GM12878 (cell line): ENCODE measurements around the gene LIN54. TPM values are rescaled to one million over a fixed set of nuclear protein-coding genes. Genes with fewer than 3 reads are reported as not detected.

ENCODE experiments used
- ATF3 ChIP-seq: IDR thresholded peaks from 2 replicates; pipeline ENCODE4 v1.6.1; 2011; ENCODE audit warnings: low read depth, mild to moderate bottlenecking, low read length, moderate library complexity, borderline replicate concordance; ENCODE audit errors: extremely low read depth
- ATF7 ChIP-seq: fragments of 450-650 bp; IDR thresholded peaks from 2 replicates; pipeline ENCODE4 v1.6.1; 2016; ENCODE audit warnings: low read depth, mild to moderate bottlenecking
- BHLHE40 ChIP-seq, 2 experiments: fragments of 450-650 bp in 1 of 2; IDR thresholded peaks; 2 replicates each; pipeline ENCODE4 v1.6.1; 2011 to 2017; ENCODE audit warnings: low read depth in 2 of 2, borderline replicate concordance in 1 of 2, improper control_type of control experiment in 1 of 2, low read length in 1 of 2, mild to moderate bottlenecking in 1 of 2
- CBX3 ChIP-seq: fragments of 200-600 bp; sonication (generic); IDR thresholded peaks from 2 replicates; pipeline ENCODE4 v1.6.1; 2016; ENCODE audit warnings: low read depth, borderline replicate concordance
- CTCF ChIP-seq, 3 experiments: IDR thresholded peaks in 2 of 3; conservative IDR thresholded peaks in 1 of 3; 2 replicates each; pipeline ENCODE4 v1.5.1; 2011; ENCODE audit warnings: low read depth in 3 of 3, low read length in 3 of 3, mild to moderate bottlenecking in 3 of 3, control low read depth in 2 of 3, moderate library complexity in 2 of 3, inconsistent platforms in 1 of 3, mixed read lengths in 1 of 3; ENCODE audit not compliant: control insufficient read depth in 2 of 3, insufficient read depth in 1 of 3; ENCODE audit errors: extremely low read depth in 1 of 3
- ELK1 ChIP-seq: IDR thresholded peaks from 2 replicates; pipeline ENCODE4 v1.6.1; 2012; ENCODE audit warnings: low read depth, low read length, improper control_type of control experiment
- FOXK2 ChIP-seq: fragments of 450-650 bp; IDR thresholded peaks from 2 replicates; pipeline ENCODE4 v1.6.1; 2017; ENCODE audit warnings: mild to moderate bottlenecking, moderate library complexity
- FOXM1 ChIP-seq: IDR thresholded peaks from 2 replicates; pipeline ENCODE4 v1.6.1; 2012; ENCODE audit warnings: low read depth, mild to moderate bottlenecking, inconsistent platforms, low read length, moderate library complexity
- IRF4 ChIP-seq: IDR thresholded peaks from 2 replicates; pipeline ENCODE4 v1.6.1; 2011; ENCODE audit warnings: low read depth, low read length
- IRF5 ChIP-seq: fragments of 450-650 bp; IDR thresholded peaks from 2 replicates; pipeline ENCODE4 v1.6.1; 2017; ENCODE audit warnings: borderline replicate concordance
- KAT2A ChIP-seq: conservative IDR thresholded peaks from 2 replicates; pipeline ENCODE4 v1.6.1; 2011; ENCODE audit warnings: low read depth, low read length; ENCODE audit not compliant: control insufficient read depth
- KLF5 ChIP-seq: fragments of 450-650 bp; IDR thresholded peaks from 2 replicates; pipeline ENCODE4 v1.6.1; 2014; ENCODE audit warnings: mild to moderate bottlenecking; ENCODE audit not compliant: partially characterized antibody
- LARP7 ChIP-seq: fragments of 450-650 bp; IDR thresholded peaks from 2 replicates; pipeline ENCODE4 v1.6.1; 2017; ENCODE audit warnings: mild to moderate bottlenecking
- MEF2B ChIP-seq: fragments of 450-650 bp; IDR thresholded peaks from 2 replicates; pipeline ENCODE4 v1.6.1; 2018; ENCODE audit warnings: mild to moderate bottlenecking, moderate library complexity; ENCODE audit not compliant: partially characterized antibody, poor library complexity, severe bottlenecking
- MTA3 ChIP-seq: IDR thresholded peaks from 2 replicates; pipeline ENCODE4 v1.6.1; 2012; ENCODE audit warnings: low read length, inconsistent platforms, borderline replicate concordance
- NFYB ChIP-seq: IDR thresholded peaks from 2 replicates; pipeline ENCODE4 v1.6.1; 2011; ENCODE audit warnings: low read depth, mild to moderate bottlenecking, low read length, improper control_type of control experiment, moderate library complexity; ENCODE audit not compliant: insufficient read depth
- NKRF ChIP-seq: fragments of 450-650 bp; conservative IDR thresholded peaks from 2 replicates; pipeline ENCODE4 v1.6.1; 2017; ENCODE audit warnings: mild to moderate bottlenecking, moderate library complexity
- NR2C2 ChIP-seq: IDR thresholded peaks from 2 replicates; pipeline ENCODE4 v1.6.1; 2011; ENCODE audit warnings: borderline replicate concordance, low read depth; ENCODE audit not compliant: control insufficient read depth, insufficient read length
- SP1 ChIP-seq: IDR thresholded peaks from one replicate; pipeline ENCODE4 v1.6.1; 2011; ENCODE audit warnings: low read depth, low read length
- YY1 ChIP-seq: IDR thresholded peaks from 2 replicates; pipeline ENCODE4 v1.6.1; 2011; ENCODE audit warnings: low read depth, mild to moderate bottlenecking, low read length
- ZBED1 ChIP-seq: IDR thresholded peaks from 2 replicates; pipeline ENCODE4 v1.6.1; 2016; ENCODE audit warnings: borderline replicate concordance
- ZNF622 ChIP-seq: fragments of 450-650 bp; IDR thresholded peaks from 2 replicates; pipeline ENCODE4 v1.6.1; 2017; ENCODE audit warnings: mild to moderate bottlenecking, inconsistent platforms
- ZZZ3 ChIP-seq: IDR thresholded peaks from 2 replicates; pipeline ENCODE4 v1.6.1; 2011; ENCODE audit warnings: low read depth; ENCODE audit not compliant: control insufficient read depth, insufficient read length
- polyA plus RNA-seq, 11 experiments: library from polyadenylated mRNA; depleted of rRNA in 4 of 11; unstranded in 6 of 11; stranded (reverse) in 5 of 11; fragments of >200 nt; fragmentation: Nextera tagmentation in 4 of 11; fragmentation: Illumina TruSeq in 1 of 11; extraction: Ambion mirVana in 4 of 11; extraction: Trizol in 1 of 11; gene quantifications; 1 replicate in 1 of 11; 2 replicates in 10 of 11; pipeline versions ENCODE4 v1.2.1 to v1.2.3, GENCODE V29; 2011 to 2016; ENCODE audit warnings: inconsistent platforms in 2 of 11, missing spikeins in 2 of 11, low read depth in 1 of 11
- total RNA-seq, 4 experiments: library from RNA; depleted of rRNA in 3 of 4; stranded (reverse); fragments of >200 nt in 3 of 4; fragmentation: Illumina TruSeq in 1 of 4; extraction: Trizol in 1 of 4; gene quantifications; 2 replicates each; pipeline versions ENCODE4 v1.2.1 to v1.2.3, GENCODE V29; 2013 to 2021

Gene LIN54
- total and polyA plus RNA-seq, 10 of the 15 experiments (the other 5 are each of a cell fraction or from before 2014, with no cell fraction given): 1.5 to 20.4 (median 12.2) TPM

- TF ChIP-seq IRF5 (no peak), BHLHE40 (IDR thresholded peaks at IDR 0.05; ENCODE audit: borderline replicate concordance in 1 of 2, low read depth in 2 of 2, low read length in 1 of 2) (peak in 1 of 2 experiments; percentile 43; a peak in 1 of 4 replicates), CTCF (IDR thresholded peaks at IDR 0.05 in 2 of 3, conservative IDR thresholded peaks at IDR 0.05 in 1 of 3; ENCODE audit: control insufficient read depth in 2 of 3, extremely low read depth in 1 of 3, insufficient read depth in 1 of 3, low read depth in 3 of 3, low read length in 3 of 3) (no peak), NKRF (no peak), SP1 (no peak), FOXM1 (peak; percentile 92), ZZZ3 (no peak), MTA3 (peak; percentile 91), CBX3 (no peak), IRF4 (peak; percentile 84), KAT2A (no peak), LARP7 (no peak), KLF5 (no peak), FOXK2 (no peak), NFYB (no peak), ATF7 (peak; percentile 96), ZBED1 (peak; percentile 95), ATF3 (no peak), ZNF622 (no peak), YY1 (no peak), MEF2B (peak; percentile 68), NR2C2 (no peak), ELK1 (no peak)
Measured at GRCh38 chr4:82905205-82905604, 105.4 kb downstream of the LIN54 start (continued).
